Upper lobe of left lung (tissue), 6 donors: Measurements from ENCODE around the gene RAB11FIP4. TPM values are rescaled to one million over a fixed set of nuclear protein-coding genes. Genes with fewer than 3 reads are reported as not detected.

Experiments used
- ATAC-seq, 2 donors: fragments of 200-7000 bp; cut with Tn5 transposase; one replicate each; pipeline ENCODE4 v1.9.1; 2022; ENCODE audit warnings: mild to moderate bottlenecking in 2 of 2, moderate library complexity in 2 of 2; ENCODE audit not compliant: low FRiP score in 2 of 2
- DNase-seq, 2 donors: peaks; one replicate each; pipeline ENCODE4 v3.0.0-alpha.2; 2019 to 2020
- H3K27ac ChIP-seq, 4 donors: fragments of 200-600 bp; sonication (generic); one replicate each; pipeline ENCODE4 v1.5.1; 2016 to 2019
- H3K27me3 ChIP-seq, 4 donors: fragments of 200-600 bp; sonication (generic); one replicate each; pipeline ENCODE4 v1.5.1; 2017 to 2019
- H3K36me3 ChIP-seq, 4 donors: fragments of 200-600 bp; sonication (generic); one replicate each; pipeline ENCODE4 v1.5.1; 2016 to 2019
- H3K4me1 ChIP-seq, 4 donors: fragments of 200-600 bp; sonication (generic); one replicate each; pipeline ENCODE4 v1.5.1; 2018 to 2019
- H3K4me3 ChIP-seq, 4 donors: fragments of 200-600 bp; sonication (generic); one replicate each; pipeline ENCODE4 v1.5.1; 2017 to 2019; ENCODE audit warnings: mild to moderate bottlenecking in 2 of 4, moderate library complexity in 1 of 4
- H3K9me3 ChIP-seq, 4 donors: fragments of 200-600 bp; sonication (generic); one replicate each; pipeline ENCODE4 v1.5.1; 2018 to 2019
- CTCF ChIP-seq, 6 experiments: fragments of 450-650 bp in 4 of 6; fragments of 200-600 bp in 2 of 6; sonication (generic) in 2 of 6; IDR thresholded peaks; one replicate each; pipeline ENCODE4 v1.5.1; 2016 to 2019; ENCODE audit warnings: antibody characterized with exemption in 6 of 6
- EP300 ChIP-seq, 4 donors: sonication (generic); formaldehyde crosslinking; IDR thresholded peaks; one replicate each; pipeline ENCODE4 v1.5.1; 2017; ENCODE audit warnings: antibody characterized with exemption in 4 of 4, control low read depth in 2 of 4
- POLR2A ChIP-seq, 4 donors: fragments of 450-650 bp; IDR thresholded peaks; one replicate each; pipeline ENCODE4 v1.5.1; 2016 to 2017; ENCODE audit warnings: antibody characterized with exemption in 4 of 4, mild to moderate bottlenecking in 2 of 4
- POLR2AphosphoS5 ChIP-seq, 2 donors: sonication (generic); formaldehyde crosslinking; IDR thresholded peaks; one replicate each; pipeline ENCODE4 v1.5.1; 2017; ENCODE audit warnings: antibody characterized with exemption in 2 of 2
- WGBS, 2 donors: methylation state at CpG; one replicate each; pipeline ENCODE4 v1.1.5; 2017 to 2018; 5-methylcytosine and 5-hydroxymethylcytosine counted together
- total RNA-seq, 6 donors: library from RNA; depleted of rRNA in 4 of 6; stranded (reverse); fragments of >200 nt in 4 of 6; gene quantifications; one replicate each; pipeline versions ENCODE4 v1.1.0 to v1.2.1, GENCODE V29; 2016 to 2021
- donor health status: DM: no; HTN: no; CAD: no; lungs with moderate emphysema.
- donor health status: DM: no; HTN: yes; CAD: no; lungs with severe emphysema.

RAB11FIP4 gene
- total RNA-seq, 6 donors from 2014 or later, result 15.2 to 36.1 (median 23.3) TPM

- H3K27me3 ChIP-seq, result peaks cover 0 to 5% (median 0%) of the 10 kb centered on the region in 4 donors
- H3K4me3 ChIP-seq, result no peak overlapping the region
- H3K36me3 ChIP-seq, result no peaks in the 10 kb centered on the region
- TF ChIP-seq EP300 (IDR thresholded peaks at IDR 0.05) (no peak), CTCF (IDR thresholded peaks at IDR 0.05) (no peak), POLR2AphosphoS5 (IDR thresholded peaks at IDR 0.05) (no peak), POLR2A (IDR thresholded peaks at IDR 0.05) (no peak)
- H3K9me3 ChIP-seq, result no peaks in the 10 kb centered on the region
- DNase-seq, result no peak
- H3K27ac ChIP-seq, result peak overlapping the region in 2 of 4 donors; percentile 56 to 73
- H3K4me1 ChIP-seq, result peaks cover 17 to 61% (median 58%) of the 10 kb centered on the region in 4 donors
- ATAC-seq, result no peak
- WGBS, 2 donors, result 94 to 100% methylated on average over 4 to 5 of the region's 5 CpGs
These were observed 100.7 kb downstream of the RAB11FIP4 start for GRCh38 chr17:31492206-31492605.

GRCh38 chr17:31492880-31493655 is 101.6 kb downstream of the RAB11FIP4 start:
- WGBS, 2 donors, result 67 to 75% methylated on average over 10 to 11 of the region's 11 CpGs
- Histone ChIP-seq H3K27me3 (peaks cover 0 to 5% (median 0%) of the 10 kb centered on the region in 4 donors), H3K4me3 (no peak overlapping the region), H3K4me1 (peaks cover 11 to 55% (median 52%) of the 10 kb centered on the region in 4 donors), H3K9me3 (no peaks in the 10 kb centered on the region), H3K27ac (peak overlapping the region; percentile 69 to 81 (median 74)), H3K36me3 (no peaks in the 10 kb centered on the region)
- TF ChIP-seq POLR2AphosphoS5 (IDR thresholded peaks at IDR 0.05) (no peak), CTCF (IDR thresholded peaks at IDR 0.05) (no peak), POLR2A (IDR thresholded peaks at IDR 0.05) (no peak)
- ATAC-seq (peak; percentile 59 to 66), DNase-seq (peak in 1 of 2 donors; percentile 84)

- peak overlapping the region; percentile 69 to 81 (median 74) for H3K27ac ChIP-seq
These were observed 102.2 kb downstream of the RAB11FIP4 start for GRCh38 chr17:31493656-31494155.

GRCh38 chr17:31494259-31495021 is 103.0 kb downstream of the RAB11FIP4 start:
- Histone ChIP-seq H3K27me3 (no peaks in the 10 kb centered on the region), H3K9me3 (no peaks in the 10 kb centered on the region), H3K4me3 (no peak overlapping the region), H3K27ac (peak overlapping the region; percentile 73 to 84 (median 78)), H3K4me1 (peaks cover 7 to 47% (median 39%) of the 10 kb centered on the region in 4 donors), H3K36me3 (no peaks in the 10 kb centered on the region)
- TF ChIP-seq CTCF (IDR thresholded peaks at IDR 0.05) (no peak), POLR2AphosphoS5 (IDR thresholded peaks at IDR 0.05) (peak in 1 of 2 donors; percentile 19)
- WGBS, 2 donors, result 61 to 63% methylated on average over 11 to 12 of the region's 12 CpGs
- ATAC-seq (peak in 1 of 2 donors; percentile 53), DNase-seq (peak in 1 of 2 donors; percentile 67)

More at GRCh38 chr17:31493656-31494155, 102.2 kb downstream of the RAB11FIP4 start:
- no peaks in the 10 kb centered on the region for H3K36me3 ChIP-seq
- H3K4me3 ChIP-seq, result no peak overlapping the region
- no peaks in the 10 kb centered on the region for H3K27me3 ChIP-seq
- DNase-seq (no peak), ATAC-seq (no peak)
- no peaks in the 10 kb centered on the region for H3K9me3 ChIP-seq
- H3K4me1 ChIP-seq, result peaks cover 7 to 54% (median 46%) of the 10 kb centered on the region in 4 donors
- TF ChIP-seq CTCF (IDR thresholded peaks at IDR 0.05) (no peak), POLR2A (IDR thresholded peaks at IDR 0.05) (no peak), EP300 (IDR thresholded peaks at IDR 0.05) (no peak), POLR2AphosphoS5 (IDR thresholded peaks at IDR 0.05) (no peak)
- WGBS, 2 donors, result 78 to 92% methylated on average over 9 of the region's 9 CpGs
